Upper lobe of right lung (tissue), 1 donor: ENCODE results near the gene MRPL14. TPM values are rescaled to one million over a fixed set of nuclear protein-coding genes. Genes with fewer than 3 reads are reported as not detected.

Source experiments
- ATAC-seq: fragments of 200-7000 bp; cut with Tn5 transposase; one replicate; pipeline ENCODE4 v1.9.1; 2020; ENCODE audit warnings: mild to moderate bottlenecking, moderate library complexity
- DNase-seq: peaks from one replicate; pipeline ENCODE4 v3.0.0-alpha.2; 2020
- H3K27ac ChIP-seq: fragments of 200-600 bp; one replicate; pipeline ENCODE4 v1.8.0; 2022
- H3K27me3 ChIP-seq: fragments of 200-600 bp; one replicate; pipeline ENCODE4 v1.8.0; 2022; ENCODE audit warnings: mild to moderate bottlenecking
- H3K36me3 ChIP-seq: fragments of 200-600 bp; one replicate; pipeline ENCODE4 v1.8.0; 2022
- H3K4me1 ChIP-seq: fragments of 200-600 bp; one replicate; pipeline ENCODE4 v1.8.0; 2022
- H3K4me3 ChIP-seq: fragments of 200-600 bp; one replicate; pipeline ENCODE4 v1.8.0; 2022; ENCODE audit warnings: mild to moderate bottlenecking
- H3K9me3 ChIP-seq: fragments of 200-600 bp; one replicate; pipeline ENCODE4 v1.8.0; 2022
- intact Hi-C: fragments of 100-400 bp; cut with DNase I; formaldehyde crosslinking; loops from one replicate; pipeline ENCODE4 v1.11.0; 2022
- total RNA-seq: library from RNA; stranded (reverse); fragmentation: NEBNext Ultra II Directional; extraction: Animal tissue kit (Norgen Biotek cat#: 25700); gene quantifications from one replicate; pipeline ENCODE4 v1.2.1, GENCODE V29; 2021
- TF ChIP-seq, protein P1 (sequence below): fragments of 200-600 bp; IDR thresholded peaks from one replicate; pipeline ENCODE4 v1.8.0; 2022; ENCODE audit warnings: antibody characterized with exemption
- donor health status: DM: no; HTN: yes; CAD: no; lungs with severe emphysema.

Gene MRPL14
- total RNA-seq, 1 donor from 2014 or later = 94.1 TPM

DNA sequence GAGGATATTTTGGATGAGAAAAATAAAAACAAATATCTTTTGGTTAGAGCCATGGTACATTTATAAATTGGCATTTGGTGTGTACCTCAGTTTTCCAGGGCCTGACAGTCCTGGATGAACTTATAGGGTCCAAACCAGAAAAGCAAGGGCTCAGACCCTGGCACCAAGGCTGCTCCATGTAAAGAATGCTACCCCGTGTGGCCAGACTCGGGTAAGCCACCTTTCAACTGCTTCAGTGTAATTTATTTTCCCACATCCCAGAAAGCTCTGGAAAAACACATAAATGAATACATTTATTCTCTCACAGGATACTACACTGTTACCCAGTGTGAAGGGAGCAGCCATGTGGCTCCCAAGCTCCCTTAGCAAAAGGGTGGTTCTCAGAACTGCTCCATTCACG, 13.8 kb downstream of the MRPL14 start:
- TF ChIP-seq, protein P1, sequence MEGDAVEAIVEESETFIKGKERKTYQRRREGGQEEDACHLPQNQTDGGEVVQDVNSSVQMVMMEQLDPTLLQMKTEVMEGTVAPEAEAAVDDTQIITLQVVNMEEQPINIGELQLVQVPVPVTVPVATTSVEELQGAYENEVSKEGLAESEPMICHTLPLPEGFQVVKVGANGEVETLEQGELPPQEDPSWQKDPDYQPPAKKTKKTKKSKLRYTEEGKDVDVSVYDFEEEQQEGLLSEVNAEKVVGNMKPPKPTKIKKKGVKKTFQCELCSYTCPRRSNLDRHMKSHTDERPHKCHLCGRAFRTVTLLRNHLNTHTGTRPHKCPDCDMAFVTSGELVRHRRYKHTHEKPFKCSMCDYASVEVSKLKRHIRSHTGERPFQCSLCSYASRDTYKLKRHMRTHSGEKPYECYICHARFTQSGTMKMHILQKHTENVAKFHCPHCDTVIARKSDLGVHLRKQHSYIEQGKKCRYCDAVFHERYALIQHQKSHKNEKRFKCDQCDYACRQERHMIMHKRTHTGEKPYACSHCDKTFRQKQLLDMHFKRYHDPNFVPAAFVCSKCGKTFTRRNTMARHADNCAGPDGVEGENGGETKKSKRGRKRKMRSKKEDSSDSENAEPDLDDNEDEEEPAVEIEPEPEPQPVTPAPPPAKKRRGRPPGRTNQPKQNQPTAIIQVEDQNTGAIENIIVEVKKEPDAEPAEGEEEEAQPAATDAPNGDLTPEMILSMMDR = peak; percentile 12
- intact Hi-C loops = no loop called here
- peaks cover 25% of the 10 kb centered on the region for H3K4me1 ChIP-seq

DNA sequence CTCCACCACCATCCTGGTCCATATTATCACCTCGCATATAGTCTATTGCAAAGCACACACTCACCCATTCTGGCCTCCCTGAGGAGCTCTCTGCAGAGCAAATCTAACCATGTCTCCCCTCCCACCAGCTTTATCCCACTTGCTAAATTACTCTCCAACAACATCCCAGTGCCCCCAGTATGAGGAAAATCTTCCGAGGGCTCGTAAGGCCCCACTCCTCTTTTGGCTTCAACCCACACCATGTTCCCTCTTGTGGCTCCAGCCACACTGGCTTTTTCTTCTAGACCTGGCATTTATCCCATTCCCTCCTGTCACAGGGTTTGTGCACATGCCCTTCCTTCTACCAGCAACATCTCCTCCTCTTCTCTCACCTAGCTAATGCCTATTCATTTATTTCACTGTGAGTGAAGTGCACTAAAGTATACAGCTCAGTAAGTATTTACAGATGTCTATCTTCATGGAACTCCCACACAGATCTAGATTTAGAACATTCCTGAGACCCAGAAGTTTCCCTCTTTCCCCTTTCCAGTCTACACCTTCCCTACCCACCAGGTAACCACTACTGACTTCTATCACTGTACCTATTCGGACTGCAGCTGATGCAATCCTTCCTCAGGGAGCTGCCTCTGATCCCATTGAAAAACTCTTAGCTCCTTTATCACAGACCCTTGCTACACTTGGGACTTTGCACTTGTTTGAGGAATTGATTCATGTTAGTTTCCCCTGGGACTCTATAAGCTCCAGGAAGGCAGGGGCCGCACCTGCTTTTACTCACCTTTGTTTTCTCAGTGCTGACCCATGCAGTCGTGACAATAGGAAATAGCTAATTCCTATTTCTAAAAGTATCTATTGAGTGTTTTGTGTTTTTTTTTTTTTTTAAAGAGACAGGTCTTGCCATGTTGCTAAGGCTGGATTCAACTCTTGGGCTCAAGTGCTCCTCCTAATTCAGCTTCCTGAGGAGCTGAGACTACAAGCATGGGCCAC, 15.5 kb downstream of the MRPL14 start:
- Histone ChIP-seq H3K4me1 (peaks cover 21% of the 10 kb centered on the region), H3K36me3 (peaks cover 80% of the 10 kb centered on the region), H3K4me3 (no peak overlapping the region), H3K27ac (no peak overlapping the region), H3K9me3 (no peaks in the 10 kb centered on the region), H3K27me3 (no peaks in the 10 kb centered on the region)
- intact Hi-C loops = no loop called here
- TF ChIP-seq, protein P1 = no peak
- no peak for DNase-seq
- ATAC-seq = peak; percentile 27

More for the DNA sequence above, 13.8 kb downstream of the MRPL14 start:
- no peak for ATAC-seq
- H3K27ac ChIP-seq = no peak overlapping the region
- DNase-seq = no peak
- H3K36me3 ChIP-seq = peaks cover 69% of the 10 kb centered on the region
- H3K9me3 ChIP-seq = no peaks in the 10 kb centered on the region
- no peak overlapping the region for H3K4me3 ChIP-seq
- H3K27me3 ChIP-seq = no peaks in the 10 kb centered on the region

DNA sequence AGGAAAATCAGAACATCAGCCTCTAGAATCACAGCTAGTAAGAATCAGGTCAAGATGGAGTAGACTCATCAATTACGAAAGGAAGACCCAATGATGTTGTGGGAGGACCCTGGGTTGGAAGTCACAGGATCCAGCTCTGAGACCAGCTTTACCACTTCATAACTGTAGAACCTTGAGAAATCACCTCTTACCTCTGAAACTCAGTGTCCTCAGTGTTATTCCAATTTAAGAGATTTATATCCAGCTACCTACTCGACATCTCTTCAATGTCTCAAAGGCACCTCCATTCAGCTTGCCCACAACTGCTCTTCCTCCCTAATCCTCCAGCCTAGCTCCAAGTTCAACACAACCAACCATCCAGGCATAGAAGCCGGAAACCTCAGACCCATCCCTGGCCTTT, 16.3 kb downstream of the MRPL14 start:
- ATAC-seq = no peak
- H3K4me3 ChIP-seq = no peak overlapping the region
- H3K9me3 ChIP-seq = no peaks in the 10 kb centered on the region
- no peak overlapping the region for H3K27ac ChIP-seq
- DNase-seq = no peak
- TF ChIP-seq, protein P1 = no peak
- no peaks in the 10 kb centered on the region for H3K27me3 ChIP-seq
- peaks cover 84% of the 10 kb centered on the region for H3K36me3 ChIP-seq
- intact Hi-C loops = no loop called here
- H3K4me1 ChIP-seq = peaks cover 16% of the 10 kb centered on the region

DNA sequence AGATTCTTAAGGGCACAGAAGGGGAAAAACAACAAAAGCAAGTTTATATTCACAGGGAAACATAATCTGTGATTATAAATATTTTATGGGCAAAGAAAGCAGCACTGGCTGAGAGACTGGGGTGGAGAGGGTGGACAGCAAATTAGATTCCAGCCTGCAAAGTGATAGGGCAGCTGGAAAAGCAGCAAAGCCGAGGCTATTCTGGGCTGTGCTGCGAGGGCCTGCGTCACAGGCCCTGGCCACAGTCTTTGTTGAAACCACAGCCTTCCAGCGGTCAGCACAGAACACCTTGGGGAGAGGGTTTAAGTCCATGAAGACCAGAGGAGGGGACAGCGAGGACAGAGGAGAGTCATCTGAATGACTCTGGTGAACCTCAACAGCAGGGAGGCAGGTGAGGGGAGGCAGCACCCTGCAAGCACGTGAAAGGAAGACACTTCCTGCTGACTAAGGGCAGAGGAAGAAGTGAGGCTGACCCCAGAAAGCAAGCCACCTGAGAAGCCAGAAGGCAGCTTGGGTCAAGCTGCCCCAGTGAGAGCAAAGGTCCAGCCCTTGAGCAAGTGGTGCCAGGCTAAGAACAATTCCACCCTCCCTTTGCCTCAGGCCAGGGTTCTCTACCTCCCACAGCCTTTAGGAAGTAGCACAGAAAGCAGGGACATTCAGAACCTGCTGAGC, 17.1 kb downstream of the MRPL14 start:
- no peaks in the 10 kb centered on the region for H3K9me3 ChIP-seq
- H3K4me3 ChIP-seq = no peak overlapping the region
- ATAC-seq (no peak), DNase-seq (no peak)
- intact Hi-C loops = no loop called here
- no peaks in the 10 kb centered on the region for H3K27me3 ChIP-seq
- H3K36me3 ChIP-seq = peaks cover 79% of the 10 kb centered on the region
- TF ChIP-seq, protein P1 = no peak
- no peak overlapping the region for H3K27ac ChIP-seq
- peaks cover 17% of the 10 kb centered on the region for H3K4me1 ChIP-seq

DNA sequence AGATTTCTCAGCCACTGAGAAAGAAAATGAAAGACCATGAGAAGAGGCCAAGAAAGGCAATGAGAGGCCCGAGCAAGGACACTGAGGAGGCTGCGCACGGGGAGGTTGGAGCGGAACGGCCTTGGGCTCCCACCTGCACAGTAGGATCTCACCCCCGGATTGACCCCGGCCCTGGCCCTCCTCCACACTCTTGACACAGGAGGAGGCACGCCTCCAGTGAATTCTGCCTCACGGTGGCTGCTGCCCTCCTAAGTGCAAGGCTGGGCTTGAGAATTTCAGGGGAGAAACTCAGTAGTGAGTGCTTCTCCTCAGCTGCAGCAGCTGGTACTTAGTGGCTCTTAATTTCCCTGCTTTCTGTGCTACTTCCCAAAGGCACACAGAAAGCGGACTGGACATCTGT, 18.0 kb downstream of the MRPL14 start:
- no peak for DNase-seq
- Histone ChIP-seq H3K9me3 (no peaks in the 10 kb centered on the region), H3K4me1 (peaks cover 26% of the 10 kb centered on the region), H3K4me3 (no peak overlapping the region), H3K27me3 (no peaks in the 10 kb centered on the region), H3K36me3 (peaks cover 69% of the 10 kb centered on the region), H3K27ac (no peak overlapping the region)
- ATAC-seq = no peak
- intact Hi-C loops = no loop called here
- TF ChIP-seq, protein P1 = no peak
